ENCODE data around the gene GPR153. TPM values are rescaled to one million over a fixed set of nuclear protein-coding genes. Genes with fewer than 3 reads are reported as not detected.

The GPR153 gene
- total and polyA plus RNA-seq, 9 donors, result 4.2 to 42.0 (median 13.7) TPM

- no peaks in the 10 kb centered on the region for H3K36me3 ChIP-seq
- no peaks in the 10 kb centered on the region for H3K9me3 ChIP-seq
- intact Hi-C loops (cut with DNase I), result no loop called here
- no peak overlapping the region for H3K27ac ChIP-seq
- DNase-seq, result no peak
- WGBS, 3 donors, result 73 to 83% (median 76%) methylated on average over 15 of the region's 15 CpGs
- H3K27me3 ChIP-seq, result no peaks in the 10 kb centered on the region
- H3K4me3 ChIP-seq, result no peak overlapping the region
- TF ChIP-seq EP300 (IDR thresholded peaks at IDR 0.05) (no peak), POLR2A (IDR thresholded peaks at IDR 0.05) (no peak), CTCF (IDR thresholded peaks at IDR 0.05) (no peak)
- no peaks in the 10 kb centered on the region for H3K4me1 ChIP-seq (ENCODE audit: insufficient read depth)
Measured at GRCh38 chr1:6224718-6225117, 36.2 kb downstream of the GPR153 start.

GRCh38 chr1:6223617-6224016 lies 37.3 kb downstream of the GPR153 start:
- intact Hi-C loops (cut with DNase I), result no loop called here
- DNase-seq, result no peak
- Histone ChIP-seq H3K4me3 (no peak overlapping the region), H3K27me3 (no peaks in the 10 kb centered on the region), H3K9me3 (no peaks in the 10 kb centered on the region), H3K27ac (no peak overlapping the region), H3K4me1 (ENCODE audit: insufficient read depth) (no peaks in the 10 kb centered on the region), H3K36me3 (no peaks in the 10 kb centered on the region)
- WGBS, 3 donors, result 97 to 98% (median 97%) methylated on average over 13 of the region's 13 CpGs
- TF ChIP-seq EP300 (IDR thresholded peaks at IDR 0.05) (no peak), CTCF (IDR thresholded peaks at IDR 0.05) (no peak), POLR2A (IDR thresholded peaks at IDR 0.05) (no peak)

- Histone ChIP-seq H3K9me3 (no peaks in the 10 kb centered on the region), H3K27me3 (no peaks in the 10 kb centered on the region), H3K4me1 (ENCODE audit: insufficient read depth) (no peaks in the 10 kb centered on the region), H3K27ac (no peak overlapping the region), H3K36me3 (no peaks in the 10 kb centered on the region), H3K4me3 (no peak overlapping the region)
- no peak for DNase-seq
- intact Hi-C loops (cut with DNase I), result no loop called here
- 48 to 59% (median 48%) methylated on average over 6 of the region's 6 CpGs for WGBS, 3 donors
- TF ChIP-seq EP300 (IDR thresholded peaks at IDR 0.05) (no peak), CTCF (IDR thresholded peaks at IDR 0.05) (no peak), POLR2A (IDR thresholded peaks at IDR 0.05) (no peak)
Measured at GRCh38 chr1:6222636-6223035, 38.3 kb downstream of the GPR153 start.

GRCh38 chr1:6221210-6221784 lies 39.6 kb downstream of the GPR153 start:
- TF ChIP-seq EP300 (IDR thresholded peaks at IDR 0.05) (no peak), POLR2A (IDR thresholded peaks at IDR 0.05) (no peak), CTCF (IDR thresholded peaks at IDR 0.05) (no peak)
- WGBS, 3 donors, result 82 to 90% (median 89%) methylated on average over 12 of the region's 12 CpGs
- H3K36me3 ChIP-seq, result no peaks in the 10 kb centered on the region

More at GRCh38 chr1:6221210-6221784, 39.6 kb downstream of the GPR153 start:
- DNase-seq, result no peak
- intact Hi-C loops (cut with DNase I), result no loop called here
- no peak overlapping the region for H3K27ac ChIP-seq
- no peaks in the 10 kb centered on the region for H3K4me1 ChIP-seq (ENCODE audit: insufficient read depth)
- no peaks in the 10 kb centered on the region for H3K27me3 ChIP-seq
- no peaks in the 10 kb centered on the region for H3K9me3 ChIP-seq
- H3K4me3 ChIP-seq, result no peak overlapping the region
